Measurements from ENCODE around the gene TRAM2. TPM values are rescaled to one million over a fixed set of nuclear protein-coding genes. Genes with fewer than 3 reads are reported as not detected.

Gene TRAM2
- total and polyA plus RNA-seq, 2 of the 13 experiments (the other 11 are each of a cell fraction or from before 2014, with no cell fraction given), result 49.1 to 72.5 TPM

GRCh38 chr6:52553158-52553557, 23.7 kb downstream of the TRAM2 start:
- WGBS (ENCODE audit: low lambda C conversion rate), result 91% methylated on average over 1 of the region's 1 CpG
- peak overlapping the region; percentile 2 for H3K27ac ChIP-seq (ENCODE audit: extremely low read length, insufficient read depth, low read length)
- in situ Hi-C loops (cut with HindIII; ENCODE audit: extremely low pct_ligation_motif_present, low pct_unique_long_range_greater_than_20kb) (no loop called here), intact Hi-C loops (cut with micrococcal nuclease; ENCODE audit: unreplicated experiment) (no loop called here)
- H3K79me2 ChIP-seq (ENCODE audit: insufficient read depth, low read length), result peaks cover 95% of the 10 kb centered on the region
- ChIA-PET CTCF (ENCODE audit: low intra/inter-chr PET ratio, low total read pairs) (no interaction called here), POLR2A (interaction anchor here (2.3 kb wide), 1 partner anchor 23 kb away, joined by 10 read pairs; the partner anchor contains the start of gene TRAM2)
- DNase-seq (ENCODE audit: low spot score) (no peak), ATAC-seq (no peak), FAIRE-seq (no peak)
- no TSS peak for BruUV-seq (replicated peaks)
- H4K20me1 ChIP-seq (ENCODE audit: insufficient read depth, low read length), result peaks cover 40% of the 10 kb centered on the region
- no peak overlapping the region for H3K4me2 ChIP-seq (ENCODE audit: low read depth, low read length)
- no peaks in the 10 kb centered on the region for H3K9me3 ChIP-seq (ENCODE audit: low read length)
- peaks cover 73% of the 10 kb centered on the region for H3K4me1 ChIP-seq (ENCODE audit: insufficient read depth, low read length)
- H2AFZ ChIP-seq (ENCODE audit: low read length), result no peak overlapping the region
- peaks cover 10 to 26% of the 10 kb centered on the region in 2 experiments for H3K36me3 ChIP-seq (replicated peaks in 1 of 2; ENCODE audit: control insufficient read depth in 1 of 2, insufficient read depth in 2 of 2, low read length in 2 of 2)
- no peak overlapping the region for H3K9ac ChIP-seq (ENCODE audit: insufficient read depth, low read depth, low read length)
- TF ChIP-seq ZNF704 (CRISPR knock-in tag; IDR thresholded peaks at IDR 0.05; ENCODE audit: borderline replicate concordance) (no peak), EHMT2 (IDR thresholded peaks at IDR 0.05; ENCODE audit: borderline replicate concordance, low read depth, low read length) (no peak), MTF1 (CRISPR knock-in tag; IDR thresholded peaks at IDR 0.05) (no peak), ZNF766 (CRISPR knock-in tag; IDR thresholded peaks at IDR 0.05; ENCODE audit: borderline replicate concordance) (no peak), ZNF792 (CRISPR knock-in tag; IDR thresholded peaks at IDR 0.05) (no peak), KLF16 (CRISPR knock-in tag; IDR thresholded peaks at IDR 0.05) (no peak), PRDM15 (CRISPR knock-in tag; IDR thresholded peaks at IDR 0.05) (no peak), TARDBP (CRISPR knock-in tag; IDR thresholded peaks at IDR 0.05) (no peak), ZSCAN9 (CRISPR knock-in tag; IDR thresholded peaks at IDR 0.05; ENCODE audit: borderline replicate concordance) (no peak), JUN (CRISPR knock-in tag; IDR thresholded peaks at IDR 0.05) (no peak), ZNF382 (CRISPR knock-in tag; IDR thresholded peaks at IDR 0.05; ENCODE audit: borderline replicate concordance) (no peak), ZMAT3 (CRISPR knock-in tag; conservative IDR thresholded peaks at IDR 0.05) (no peak), RBAK (CRISPR knock-in tag; IDR thresholded peaks at IDR 0.05) (no peak), SMC3 (IDR thresholded peaks at IDR 0.05; ENCODE audit: low read length) (no peak)
- TF ChIP-seq, protein P1, sequence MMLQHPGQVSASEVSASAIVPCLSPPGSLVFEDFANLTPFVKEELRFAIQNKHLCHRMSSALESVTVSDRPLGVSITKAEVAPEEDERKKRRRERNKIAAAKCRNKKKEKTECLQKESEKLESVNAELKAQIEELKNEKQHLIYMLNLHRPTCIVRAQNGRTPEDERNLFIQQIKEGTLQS (CRISPR knock-in tag; IDR thresholded peaks at IDR 0.05), result no peak
- TF ChIP-seq, protein P2, sequence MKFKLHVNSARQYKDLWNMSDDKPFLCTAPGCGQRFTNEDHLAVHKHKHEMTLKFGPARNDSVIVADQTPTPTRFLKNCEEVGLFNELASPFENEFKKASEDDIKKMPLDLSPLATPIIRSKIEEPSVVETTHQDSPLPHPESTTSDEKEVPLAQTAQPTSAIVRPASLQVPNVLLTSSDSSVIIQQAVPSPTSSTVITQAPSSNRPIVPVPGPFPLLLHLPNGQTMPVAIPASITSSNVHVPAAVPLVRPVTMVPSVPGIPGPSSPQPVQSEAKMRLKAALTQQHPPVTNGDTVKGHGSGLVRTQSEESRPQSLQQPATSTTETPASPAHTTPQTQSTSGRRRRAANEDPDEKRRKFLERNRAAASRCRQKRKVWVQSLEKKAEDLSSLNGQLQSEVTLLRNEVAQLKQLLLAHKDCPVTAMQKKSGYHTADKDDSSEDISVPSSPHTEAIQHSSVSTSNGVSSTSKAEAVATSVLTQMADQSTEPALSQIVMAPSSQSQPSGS (CRISPR knock-in tag; IDR thresholded peaks at IDR 0.05), result no peak
- no peaks in the 10 kb centered on the region for H3K27me3 ChIP-seq (ENCODE audit: control insufficient read depth in 1 of 2, insufficient read depth in 2 of 2, low read length in 2 of 2)
- no peak overlapping the region for H3K4me3 ChIP-seq (replicated peaks in 1 of 3; ENCODE audit: insufficient read depth in 1 of 3, low read depth in 2 of 3, low read length in 3 of 3)

Measured in HepG2 (cell line).